NCI-H446 treated with DMSO at 0.1 percent for 48 hours (cell line): ENCODE data around the gene PACS2.

ENCODE experiments used
- DNase-seq: peaks from one replicate; lab custom pipeline; 2025; lab: John Stamatoyannopoulos, UW

Gene PACS2

GRCh38 chr14:105369653-105370040 is 55.1 kb downstream of the PACS2 start:
- no peak for DNase-seq

GRCh38 chr14:105374389-105374788 is 59.8 kb downstream of the PACS2 start:
- DNase-seq, result no peak

- no peak for DNase-seq
Measured at GRCh38 chr14:105375635-105376057, 61.1 kb downstream of the PACS2 start.

GRCh38 chr14:105376521-105377440 is 62.2 kb downstream of the PACS2 start:
- no peak for DNase-seq

- no peak for DNase-seq
Measured at GRCh38 chr14:105377555-105378182, 63.1 kb downstream of the PACS2 start.

- no peak for DNase-seq
Measured at GRCh38 chr14:105378199-105378598, 63.7 kb downstream of the PACS2 start.

- DNase-seq, result no peak
Measured at GRCh38 chr14:105378873-105379685, 64.5 kb downstream of the PACS2 start.

GRCh38 chr14:105379946-105380345 is 65.4 kb downstream of the PACS2 start:
- no peak for DNase-seq

GRCh38 chr14:105380756-105381155 is 66.2 kb downstream of the PACS2 start:
- DNase-seq, result no peak

GRCh38 chr14:105381446-105382342 is 67.1 kb downstream of the PACS2 start:
- DNase-seq, result no peak

- no peak for DNase-seq
Measured at GRCh38 chr14:105382343-105383082, 68.0 kb downstream of the PACS2 start.

- DNase-seq, result no peak
Measured at GRCh38 chr14:105383083-105383730, 68.7 kb downstream of the PACS2 start.

- DNase-seq, result no peak
Measured at GRCh38 chr14:105384041-105384557, 69.6 kb downstream of the PACS2 start.

- no peak for DNase-seq
Measured at GRCh38 chr14:105384605-105385321, 70.2 kb downstream of the PACS2 start.

GRCh38 chr14:105385322-105385637 is 70.7 kb downstream of the PACS2 start:
- no peak for DNase-seq

GRCh38 chr14:105385698-105386365 is 71.3 kb downstream of the PACS2 start:
- no peak for DNase-seq

- no peak for DNase-seq
Measured at GRCh38 chr14:105386581-105387529, 72.3 kb downstream of the PACS2 start.

GRCh38 chr14:105387530-105387922 is 73.0 kb downstream of the PACS2 start:
- DNase-seq, result no peak
